NCI-H82 treated with DMSO at 0.1 percent for 48 hours (cell line): ENCODE measurements around the gene ANKRD44.
"Not testable (repeated sequence)": the region's sequence is repeated elsewhere in the genome, so short reads cannot be mapped to it uniquely, and the experiment has no call there.

ENCODE experiments used
- DNase-seq: peaks from one replicate; lab custom pipeline; 2025; ENCODE audit not compliant: unreplicated experiment; lab: John Stamatoyannopoulos, UW

ANKRD44 gene

GRCh38 chr2:197240421-197241041 is 70.0 kb downstream of the ANKRD44 start:
- DNase-seq, result no peak

GRCh38 chr2:197240018-197240417 is 70.6 kb downstream of the ANKRD44 start:
- not testable (repeated sequence) for DNase-seq

GRCh38 chr2:197239434-197239833 is 71.1 kb downstream of the ANKRD44 start:
- DNase-seq, result no peak

- no peak for DNase-seq
Measured at GRCh38 chr2:197238043-197238365, 72.6 kb downstream of the ANKRD44 start.

GRCh38 chr2:197237291-197238042 is 73.1 kb downstream of the ANKRD44 start:
- no peak for DNase-seq

- no peak for DNase-seq
Measured at GRCh38 chr2:197236816-197237215, 73.8 kb downstream of the ANKRD44 start.

GRCh38 chr2:197236159-197236558 is 74.4 kb downstream of the ANKRD44 start:
- no peak for DNase-seq

- DNase-seq, result no peak
Measured at GRCh38 chr2:197235711-197236110, 74.9 kb downstream of the ANKRD44 start.

GRCh38 chr2:197234671-197235191 is 75.8 kb downstream of the ANKRD44 start:
- no peak for DNase-seq

- no peak for DNase-seq
Measured at GRCh38 chr2:197233473-197233872, 77.1 kb downstream of the ANKRD44 start.

GRCh38 chr2:197232010-197232409 is 78.6 kb downstream of the ANKRD44 start:
- DNase-seq, result no peak

- no peak for DNase-seq
Measured at GRCh38 chr2:197229509-197230443, 80.8 kb downstream of the ANKRD44 start.

GRCh38 chr2:197223451-197223850 is 87.1 kb downstream of the ANKRD44 start:
- DNase-seq, result no peak

GRCh38 chr2:197219636-197220035 is 90.9 kb downstream of the ANKRD44 start:
- no peak for DNase-seq

GRCh38 chr2:197217541-197217940 is 93.0 kb downstream of the ANKRD44 start:
- no peak for DNase-seq

GRCh38 chr2:197216361-197216979 is 94.1 kb downstream of the ANKRD44 start:
- DNase-seq, result no peak

GRCh38 chr2:197215748-197216360 is 94.7 kb downstream of the ANKRD44 start:
- no peak for DNase-seq

GRCh38 chr2:197212344-197213262 is 98.0 kb downstream of the ANKRD44 start:
- no peak for DNase-seq

GRCh38 chr2:197211881-197212342 is 98.7 kb downstream of the ANKRD44 start:
- DNase-seq, result no peak
